SU-DHL-6 (cell line): ENCODE results near the gene MAGI3.
"Not testable (repeated sequence)": the region's sequence is repeated elsewhere in the genome, so short reads cannot be mapped to it uniquely, and the experiment has no call there.

Experiments used
- H2AFZ ChIP-seq: fragments of 200-600 bp; sonication (generic); 2 replicates; pipeline ENCODE4 v1.6.1; 2014; ENCODE audit warnings: low read depth, mild to moderate bottlenecking, moderate library complexity, mixed read lengths, antibody characterized with exemption, low read length; ENCODE audit not compliant: severe bottlenecking
- H3F3A ChIP-seq: fragments of 200-600 bp; shearing (Covaris generic); 2 replicates; pipeline ENCODE4 v1.6.0; 2016; ENCODE audit warnings: antibody characterized with exemption, mild to moderate bottlenecking; ENCODE audit not compliant: insufficient read depth
- H3K27ac ChIP-seq: fragments of 200-600 bp; sonication (generic); 2 replicates; pipeline ENCODE4 v1.5.1; 2016; ENCODE audit warnings: low read depth, mild to moderate bottlenecking, low read length, moderate library complexity, mixed read lengths
- H3K27me3 ChIP-seq: fragments of 200-600 bp; sonication (generic), shearing (Covaris generic); 2 replicates; pipeline ENCODE4 v1.6.0; 2014; ENCODE audit warnings: mild to moderate bottlenecking, low read length
- H3K36me3 ChIP-seq: fragments of 200-600 bp; sonication (generic); 2 replicates; pipeline ENCODE4 v1.6.1; 2014; ENCODE audit warnings: mild to moderate bottlenecking, low read length, mixed read lengths
- H3K4me2 ChIP-seq: fragments of 300-600, 200-600 bp; shearing (Covaris generic), sonication (generic); 2 replicates; pipeline ENCODE4 v1.6.0; 2014; ENCODE audit warnings: low read length, low read depth, mild to moderate bottlenecking; ENCODE audit not compliant: poor library complexity, severe bottlenecking
- H3K4me3 ChIP-seq: fragments of 200-600 bp; sonication (generic); 2 replicates; pipeline ENCODE4 v1.5.1; 2014; ENCODE audit warnings: antibody characterized with exemption, low read length, mild to moderate bottlenecking, mixed read lengths; ENCODE audit not compliant: insufficient read depth, poor library complexity, severe bottlenecking
- H3K79me2 ChIP-seq: fragments of 200-600 bp; sonication (generic); 2 replicates; pipeline ENCODE4 v1.6.1; 2014; ENCODE audit warnings: mild to moderate bottlenecking, low read length, moderate library complexity; ENCODE audit not compliant: insufficient read depth
- H3K9ac ChIP-seq: fragments of 200-600 bp; sonication (generic); 2 replicates; pipeline ENCODE4 v1.7.0; 2014; ENCODE audit warnings: mild to moderate bottlenecking, low read length
- H3K9me2 ChIP-seq: fragments of 200-600 bp; sonication (generic); replicated peaks from 2 replicates; pipeline ENCODE4 v1.6.1; 2014; ENCODE audit warnings: low read length; ENCODE audit not compliant: insufficient read depth
- H3K9me3 ChIP-seq: fragments of 200-600 bp; sonication (generic); 2 replicates; pipeline ENCODE4 v1.6.1; 2014; ENCODE audit warnings: low read length, mixed read lengths; ENCODE audit not compliant: insufficient read depth
- H4K20me1 ChIP-seq: fragments of 200-600 bp; sonication (generic); 2 replicates; pipeline ENCODE4 v1.6.1; 2014; ENCODE audit warnings: low read depth, mild to moderate bottlenecking, antibody characterized with exemption, low read length, moderate library complexity, mixed read lengths
- CTCF ChIP-seq: fragments of 200-600 bp; sonication (generic); IDR thresholded peaks from one replicate; pipeline ENCODE4 v1.5.1; 2017; ENCODE audit warnings: antibody characterized with exemption, mild to moderate bottlenecking, low read length, moderate library complexity; ENCODE audit not compliant: insufficient read depth, poor library complexity, severe bottlenecking
- EZH2phosphoT487 ChIP-seq: fragments of 200-600 bp; sonication (generic), shearing (Covaris generic); conservative IDR thresholded peaks from 2 replicates; pipeline ENCODE4 v1.6.1; 2018; ENCODE audit warnings: mild to moderate bottlenecking, antibody characterized with exemption, low read length, moderate library complexity, mixed read lengths

The MAGI3 gene

DNA sequence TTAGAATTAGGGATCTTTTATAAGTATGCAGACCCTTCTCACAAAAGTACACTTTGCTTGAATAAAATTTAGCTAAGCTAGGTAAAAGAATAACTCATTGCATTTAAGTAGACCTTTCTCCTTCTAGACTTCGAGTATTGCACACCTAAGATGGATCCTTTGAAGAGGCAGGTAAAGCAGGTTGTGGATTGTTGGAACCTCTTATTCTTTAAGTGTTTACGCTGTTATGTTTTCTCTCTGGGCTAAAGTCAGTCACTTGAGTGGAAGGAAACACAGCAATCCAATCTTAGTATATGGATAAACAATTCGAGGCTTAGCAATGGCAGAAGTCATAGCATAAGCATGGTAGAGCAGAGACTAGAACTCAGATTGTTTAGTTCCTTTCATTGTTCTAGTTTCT lies 11.4 kb downstream of the MAGI3 start:
- no peak overlapping the region for H3K4me3 ChIP-seq
- H3K79me2 ChIP-seq: no peaks in the 10 kb centered on the region; the same call in 1 of the 2 replicates
- no peak overlapping the region for H3K9ac ChIP-seq
- TF ChIP-seq CTCF (no peak), EZH2phosphoT487 (no peak)
- H3K27me3 ChIP-seq: no peaks in the 10 kb centered on the region
- no peaks in the 10 kb centered on the region for H3K9me2 ChIP-seq
- peaks cover 25% of the 10 kb centered on the region; the same call in 1 of the 2 replicates for H4K20me1 ChIP-seq
- H3K4me2 ChIP-seq: no peak overlapping the region
- no peak overlapping the region for H2AFZ ChIP-seq
- no peak overlapping the region for H3K27ac ChIP-seq
- H3F3A ChIP-seq: no peaks in the 10 kb centered on the region
- no peaks in the 10 kb centered on the region for H3K36me3 ChIP-seq
- H3K9me3 ChIP-seq: no peaks in the 10 kb centered on the region

DNA sequence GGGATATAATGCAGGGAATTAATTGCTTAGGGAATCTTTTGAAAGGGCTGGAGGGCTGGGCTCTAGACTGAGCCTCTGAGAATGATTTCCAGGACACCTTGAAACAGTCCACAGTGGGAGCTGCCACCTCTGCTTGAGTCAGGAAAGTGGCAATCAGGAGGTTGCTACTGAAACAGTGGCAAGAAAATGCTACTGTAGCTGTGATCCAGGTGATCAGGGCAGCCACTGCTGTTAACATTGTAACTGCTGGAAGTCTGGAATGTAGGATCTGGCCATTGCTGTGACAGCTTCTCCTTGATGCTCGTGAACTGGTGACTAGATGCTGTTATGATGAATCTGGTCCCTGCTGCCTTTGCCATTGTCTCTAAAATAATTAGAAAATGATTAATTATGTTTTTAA lies 12.8 kb downstream of the MAGI3 start:
- Histone ChIP-seq H3K4me3 (no peak overlapping the region), H3K27me3 (no peaks in the 10 kb centered on the region), H3K4me2 (no peak overlapping the region), H4K20me1 (peaks cover 20% of the 10 kb centered on the region; the same call in 1 of the 2 replicates), H2AFZ (no peak overlapping the region), H3K79me2 (no peaks in the 10 kb centered on the region; the same call in 1 of the 2 replicates), H3K27ac (no peak overlapping the region), H3F3A (no peaks in the 10 kb centered on the region), H3K36me3 (no peaks in the 10 kb centered on the region), H3K9ac (no peak overlapping the region), H3K9me3 (no peaks in the 10 kb centered on the region), H3K9me2 (no peaks in the 10 kb centered on the region)
- TF ChIP-seq EZH2phosphoT487 (no peak), CTCF (no peak)

DNA sequence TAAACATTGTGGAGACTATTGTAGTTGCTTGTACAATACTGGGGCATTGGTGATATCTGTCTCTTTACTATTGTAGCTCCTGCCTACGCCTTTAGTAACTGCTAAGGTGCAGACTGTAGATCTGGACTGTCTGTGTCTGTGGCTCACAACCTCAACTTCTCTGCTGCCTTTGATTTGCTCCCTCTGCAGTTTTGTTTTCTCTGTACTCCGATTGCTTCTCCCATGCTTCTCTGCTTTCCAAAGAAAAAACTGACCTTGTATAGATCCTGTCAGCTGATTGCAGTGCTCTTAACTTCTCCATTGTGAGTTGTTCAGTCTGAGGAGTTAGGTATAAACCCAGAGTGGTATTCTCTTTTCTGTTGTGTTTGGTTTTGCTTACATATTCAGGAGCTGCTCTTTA lies 15.3 kb downstream of the MAGI3 start:
- H3K4me2 ChIP-seq: no peak overlapping the region
- H3K79me2 ChIP-seq: no peaks in the 10 kb centered on the region; the same call in 1 of the 2 replicates
- no peak overlapping the region for H2AFZ ChIP-seq
- no peaks in the 10 kb centered on the region for H3F3A ChIP-seq
- no peak overlapping the region for H3K9ac ChIP-seq
- H3K4me3 ChIP-seq: no peak overlapping the region
- no peaks in the 10 kb centered on the region for H3K9me3 ChIP-seq
- no peaks in the 10 kb centered on the region for H3K27me3 ChIP-seq
- no peak overlapping the region for H3K27ac ChIP-seq
- no peak for TF ChIP-seq EZH2phosphoT487
- H3K36me3 ChIP-seq: no peaks in the 10 kb centered on the region
- H3K9me2 ChIP-seq: no peaks in the 10 kb centered on the region
- H4K20me1 ChIP-seq: peaks cover 10% of the 10 kb centered on the region; the same call in 1 of the 2 replicates

- H3K27ac ChIP-seq, H3K79me2 ChIP-seq, H2AFZ ChIP-seq, H3K9ac ChIP-seq, H3K4me3 ChIP-seq, H3K9me3 ChIP-seq, H4K20me1 ChIP-seq, H3K36me3 ChIP-seq, H3F3A ChIP-seq, H3K4me2 ChIP-seq, H3K27me3 ChIP-seq, H3K9me2 ChIP-seq: not testable (repeated sequence)
These were observed 15.8 kb downstream of the MAGI3 start for GRCh38 chr1:113406149-113406548.
